DND-41 (cell line): Measurements from ENCODE around the gene GBE1.

Experiments used
- ATAC-seq: fragments of 200-7000 bp; cut with Tn5 transposase; 3 replicates; pipeline ENCODE4 v1.9.1; 2021; ENCODE audit warnings: low read depth; ENCODE audit not compliant: insufficient read depth
- DNase-seq: peaks from one replicate; pipeline ENCODE4 v3.0.0-alpha.2; 2020
- H2AFZ ChIP-seq: 2 replicates; pipeline ENCODE4 v1.6.0; 2012; ENCODE audit warnings: low read depth, low read length
- H3K27ac ChIP-seq: 2 replicates; pipeline ENCODE4 v1.5.1; 2012; ENCODE audit warnings: low read length, inconsistent platforms
- H3K27me3 ChIP-seq: fragments of 200-600 bp; sonication (generic); 2 replicates; pipeline ENCODE4 v1.6.0; 2012; ENCODE audit warnings: low read length, mild to moderate bottlenecking, inconsistent platforms; ENCODE audit not compliant: insufficient read depth, poor library complexity
- H3K36me3 ChIP-seq: 2 replicates; pipeline ENCODE4 v1.5.1; 2012; ENCODE audit warnings: low read length, inconsistent platforms; ENCODE audit not compliant: insufficient read depth
- H3K4me1 ChIP-seq: 2 replicates; pipeline ENCODE4 v1.5.1; 2012; ENCODE audit warnings: mild to moderate bottlenecking, low read length; ENCODE audit not compliant: insufficient read depth
- H3K4me2 ChIP-seq: 2 replicates; pipeline ENCODE4 v1.6.0; 2012; ENCODE audit warnings: mild to moderate bottlenecking, moderate library complexity, low read length, inconsistent platforms; ENCODE audit not compliant: insufficient read depth
- H3K4me3 ChIP-seq, 2 experiments: fragments of 200-600 bp in 1 of 2; shearing (Covaris generic) in 1 of 2; 2 replicates each; pipeline ENCODE4 v1.5.1; 2012 to 2016; ENCODE audit warnings: inconsistent platforms in 2 of 2, low read length in 2 of 2, mild to moderate bottlenecking in 2 of 2, low read depth in 1 of 2, moderate library complexity in 1 of 2
- H3K79me2 ChIP-seq: 2 replicates; pipeline ENCODE4 v1.6.0; 2012; ENCODE audit warnings: low read length, inconsistent platforms; ENCODE audit not compliant: insufficient read depth
- H3K9ac ChIP-seq: 2 replicates; pipeline ENCODE4 v1.6.0; 2012; ENCODE audit warnings: low read depth, mild to moderate bottlenecking, inconsistent platforms, low read length, moderate library complexity
- H3K9me3 ChIP-seq: 2 replicates; pipeline ENCODE4 v1.5.1; 2012; ENCODE audit warnings: low read length, moderate library complexity, mild to moderate bottlenecking, inconsistent platforms; ENCODE audit not compliant: insufficient read depth, severe bottlenecking
- H4K20me1 ChIP-seq: 2 replicates; pipeline ENCODE4 v1.6.0; 2012; ENCODE audit warnings: low read length; ENCODE audit not compliant: insufficient read depth
- CTCF ChIP-seq: IDR thresholded peaks from 2 replicates; pipeline ENCODE4 v1.5.1; 2012; ENCODE audit warnings: borderline replicate concordance, low read length, moderate library complexity, mild to moderate bottlenecking; ENCODE audit not compliant: poor library complexity, severe bottlenecking; ENCODE audit errors: extremely low read depth
- EZH2 ChIP-seq: IDR thresholded peaks from 3 replicates; pipeline ENCODE4 v1.6.1; 2012; ENCODE audit warnings: borderline replicate concordance, low read depth, mild to moderate bottlenecking, moderate library complexity, low read length, inconsistent platforms; ENCODE audit not compliant: severe bottlenecking

The GBE1 gene

DNA sequence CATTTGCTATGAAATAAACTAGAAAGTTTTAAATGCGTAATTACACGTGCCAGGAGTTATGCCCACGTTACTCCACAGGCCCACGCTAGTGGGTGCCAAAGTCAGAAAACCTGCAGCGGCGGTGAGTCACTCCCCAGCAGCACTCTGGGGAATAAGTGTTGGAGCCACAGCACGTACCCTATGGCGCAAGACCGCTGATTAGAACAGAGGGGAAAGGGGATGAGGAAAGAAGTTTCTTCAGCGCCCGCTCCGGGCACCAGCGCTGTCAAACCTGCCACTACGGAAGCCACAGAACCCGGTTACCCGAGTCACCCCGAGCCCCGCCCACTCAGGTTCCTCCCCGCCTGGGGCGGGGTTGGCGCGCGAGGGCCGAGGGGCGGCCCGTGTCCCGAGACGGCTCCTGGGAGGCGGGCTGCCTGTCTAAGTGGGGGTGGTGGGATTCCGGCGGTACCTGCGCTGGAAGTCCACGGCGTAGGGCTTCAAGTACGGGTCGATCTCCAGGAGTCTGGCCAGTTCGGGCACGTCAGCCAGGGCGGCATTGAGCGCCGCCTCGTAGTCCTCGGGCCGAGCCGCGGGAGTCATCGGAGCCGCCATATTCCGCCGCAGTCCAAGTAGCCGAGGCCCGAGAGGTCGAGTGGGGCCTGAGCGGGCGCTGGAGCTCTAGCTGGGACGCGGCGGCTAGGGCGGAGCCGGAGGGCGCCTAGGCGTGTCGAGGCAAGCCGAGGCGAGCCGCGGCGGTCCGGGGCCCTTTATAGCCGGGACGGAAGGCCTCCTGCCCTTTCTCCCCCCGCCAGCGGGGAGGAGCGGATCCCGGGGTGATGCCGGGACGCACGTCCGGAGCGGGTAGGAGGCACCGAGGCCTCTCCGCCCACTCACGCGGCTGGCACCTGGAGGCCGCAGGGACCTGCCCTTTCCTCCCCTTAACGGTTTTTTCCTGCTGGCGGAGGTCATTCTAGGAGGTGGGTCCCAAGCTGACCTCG, at the start of gene GBE1:
Gene GBE1, minus strand, starts transcription at position 722 of the 980 bp plus-strand sequence. Its CDS starts 128 bp downstream, at position 594.
- peaks cover 15% of the 10 kb centered on the region for H3K9me3 ChIP-seq
- peak within 1 kb of the TSS; percentile 88 for H2AFZ ChIP-seq
- peaks cover 43% of the 10 kb centered on the region for H3K36me3 ChIP-seq
- H3K27ac ChIP-seq: peak within 1 kb of the TSS; percentile 98
- DNase-seq: peak; percentile 95
- peaks cover 68% of the 10 kb centered on the region for H3K4me1 ChIP-seq
- no peaks in the 10 kb centered on the region for H4K20me1 ChIP-seq
- no peaks in the 10 kb centered on the region for H3K27me3 ChIP-seq
- H3K9ac ChIP-seq: peak within 1 kb of the TSS; percentile 86
- peak within 1 kb of the TSS; percentile 79 for H3K4me2 ChIP-seq
- TF ChIP-seq CTCF (peak; percentile 74), EZH2 (no peak)
- ATAC-seq: peak; percentile 81
- peaks cover 46% of the 10 kb centered on the region for H3K79me2 ChIP-seq
- peak within 1 kb of the TSS; percentile 72 to 80 for H3K4me3 ChIP-seq

DNA sequence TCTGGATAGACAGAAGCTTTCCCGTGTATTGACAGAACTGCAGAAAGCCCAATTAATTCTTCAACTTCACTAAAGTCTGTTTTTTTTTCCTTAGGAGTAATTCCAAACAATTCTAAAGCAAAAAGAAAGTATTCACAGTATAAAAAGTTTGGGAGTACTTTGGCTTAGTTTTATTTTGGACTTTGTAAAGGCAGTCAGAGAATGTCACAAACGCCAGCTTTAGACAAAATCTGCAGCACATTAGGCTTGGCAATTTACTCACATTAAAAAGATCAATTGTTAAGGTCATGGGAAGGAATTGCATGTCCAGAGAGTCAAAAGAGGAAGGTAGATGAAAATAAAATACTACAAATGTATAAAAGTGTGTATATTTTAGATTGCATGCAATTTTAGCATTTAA, 47.5 kb upstream of the GBE1 start:
- no peaks in the 10 kb centered on the region for H3K79me2 ChIP-seq
- H4K20me1 ChIP-seq: no peaks in the 10 kb centered on the region
- no peak for ATAC-seq
- H3K27me3 ChIP-seq: no peaks in the 10 kb centered on the region
- H3K4me1 ChIP-seq: peaks cover 4% of the 10 kb centered on the region
- H2AFZ ChIP-seq: no peak overlapping the region
- H3K36me3 ChIP-seq: no peaks in the 10 kb centered on the region
- no peak for DNase-seq
- no peak overlapping the region for H3K27ac ChIP-seq
- H3K9me3 ChIP-seq: peaks cover 5% of the 10 kb centered on the region
- no peak overlapping the region for H3K4me3 ChIP-seq
- no peak overlapping the region for H3K4me2 ChIP-seq
- H3K9ac ChIP-seq: no peak overlapping the region
- TF ChIP-seq EZH2 (no peak), CTCF (no peak)

GRCh38 chr3:81799403-81799802, 38.0 kb upstream of the GBE1 start:
- H3K4me2 ChIP-seq: no peak overlapping the region
- no peaks in the 10 kb centered on the region for H3K9me3 ChIP-seq
- H3K79me2 ChIP-seq: no peaks in the 10 kb centered on the region
- TF ChIP-seq CTCF: no peak
- TF ChIP-seq EZH2: no peak
- no peak overlapping the region for H3K4me3 ChIP-seq
- no peak for DNase-seq
- H3K4me1 ChIP-seq: no peaks in the 10 kb centered on the region
- no peak overlapping the region for H3K27ac ChIP-seq
- H2AFZ ChIP-seq: no peak overlapping the region
- H3K9ac ChIP-seq: no peak overlapping the region
- no peaks in the 10 kb centered on the region for H4K20me1 ChIP-seq
- H3K27me3 ChIP-seq: no peaks in the 10 kb centered on the region
- no peak for ATAC-seq
- H3K36me3 ChIP-seq: no peaks in the 10 kb centered on the region
